ENCODE measurements around the gene SYNE4.

SYNE4 gene

DNA sequence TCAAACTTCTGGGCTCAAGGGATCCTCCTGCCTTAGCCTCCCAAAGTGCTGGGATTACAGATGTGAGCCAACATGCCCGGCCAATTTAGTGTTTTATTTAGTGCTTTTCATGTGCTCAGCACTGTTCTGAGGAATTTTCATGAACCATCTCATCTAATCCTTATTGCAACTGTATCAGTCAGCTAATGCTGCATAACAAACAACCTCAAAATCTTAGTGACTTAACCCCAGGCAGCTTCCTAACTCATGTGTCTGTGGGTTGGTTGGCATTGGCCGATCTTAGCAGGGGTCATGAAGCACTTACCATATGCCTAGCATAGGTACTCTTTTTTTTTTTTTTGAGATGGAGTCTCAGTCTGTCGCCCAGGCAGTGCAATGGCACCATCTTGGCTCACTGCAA is 19.8 kb downstream of the SYNE4 start:
- TF ChIP-seq FOXM1 (IDR thresholded peaks at IDR 0.05; ENCODE audit: borderline replicate concordance, low read depth), result no peak
- no peak for TF ChIP-seq TCF12 (IDR thresholded peaks at IDR 0.05; ENCODE audit: low read depth)

DNA sequence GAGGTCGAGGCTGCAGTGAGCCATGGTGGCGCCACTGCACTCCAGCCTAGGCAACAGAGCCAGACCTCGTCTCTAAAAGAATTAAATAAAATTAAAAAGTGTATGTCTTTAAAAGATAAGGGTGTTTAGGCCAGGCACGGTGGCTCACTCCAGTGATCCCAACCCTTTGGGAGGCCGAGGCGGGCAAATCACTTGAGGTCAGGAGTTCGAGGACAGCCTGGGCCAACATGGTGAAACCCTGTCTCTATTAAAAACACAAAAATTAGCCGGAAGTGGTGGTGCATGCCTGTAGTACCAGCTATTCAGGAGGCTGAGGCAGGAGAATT is 21.1 kb downstream of the SYNE4 start:
- TF ChIP-seq RAD21 (IDR thresholded peaks at IDR 0.05; ENCODE audit: low read depth), result no peak
- TF ChIP-seq FOXM1 (IDR thresholded peaks at IDR 0.05; ENCODE audit: borderline replicate concordance, low read depth), result no peak
- no peak for TF ChIP-seq EGR1 (IDR thresholded peaks at IDR 0.05)
- TF ChIP-seq, protein P1, sequence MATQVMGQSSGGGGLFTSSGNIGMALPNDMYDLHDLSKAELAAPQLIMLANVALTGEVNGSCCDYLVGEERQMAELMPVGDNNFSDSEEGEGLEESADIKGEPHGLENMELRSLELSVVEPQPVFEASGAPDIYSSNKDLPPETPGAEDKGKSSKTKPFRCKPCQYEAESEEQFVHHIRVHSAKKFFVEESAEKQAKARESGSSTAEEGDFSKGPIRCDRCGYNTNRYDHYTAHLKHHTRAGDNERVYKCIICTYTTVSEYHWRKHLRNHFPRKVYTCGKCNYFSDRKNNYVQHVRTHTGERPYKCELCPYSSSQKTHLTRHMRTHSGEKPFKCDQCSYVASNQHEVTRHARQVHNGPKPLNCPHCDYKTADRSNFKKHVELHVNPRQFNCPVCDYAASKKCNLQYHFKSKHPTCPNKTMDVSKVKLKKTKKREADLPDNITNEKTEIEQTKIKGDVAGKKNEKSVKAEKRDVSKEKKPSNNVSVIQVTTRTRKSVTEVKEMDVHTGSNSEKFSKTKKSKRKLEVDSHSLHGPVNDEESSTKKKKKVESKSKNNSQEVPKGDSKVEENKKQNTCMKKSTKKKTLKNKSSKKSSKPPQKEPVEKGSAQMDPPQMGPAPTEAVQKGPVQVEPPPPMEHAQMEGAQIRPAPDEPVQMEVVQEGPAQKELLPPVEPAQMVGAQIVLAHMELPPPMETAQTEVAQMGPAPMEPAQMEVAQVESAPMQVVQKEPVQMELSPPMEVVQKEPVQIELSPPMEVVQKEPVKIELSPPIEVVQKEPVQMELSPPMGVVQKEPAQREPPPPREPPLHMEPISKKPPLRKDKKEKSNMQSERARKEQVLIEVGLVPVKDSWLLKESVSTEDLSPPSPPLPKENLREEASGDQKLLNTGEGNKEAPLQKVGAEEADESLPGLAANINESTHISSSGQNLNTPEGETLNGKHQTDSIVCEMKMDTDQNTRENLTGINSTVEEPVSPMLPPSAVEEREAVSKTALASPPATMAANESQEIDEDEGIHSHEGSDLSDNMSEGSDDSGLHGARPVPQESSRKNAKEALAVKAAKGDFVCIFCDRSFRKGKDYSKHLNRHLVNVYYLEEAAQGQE (IDR thresholded peaks at IDR 0.05; ENCODE audit: low read depth), result no peak

DNA sequence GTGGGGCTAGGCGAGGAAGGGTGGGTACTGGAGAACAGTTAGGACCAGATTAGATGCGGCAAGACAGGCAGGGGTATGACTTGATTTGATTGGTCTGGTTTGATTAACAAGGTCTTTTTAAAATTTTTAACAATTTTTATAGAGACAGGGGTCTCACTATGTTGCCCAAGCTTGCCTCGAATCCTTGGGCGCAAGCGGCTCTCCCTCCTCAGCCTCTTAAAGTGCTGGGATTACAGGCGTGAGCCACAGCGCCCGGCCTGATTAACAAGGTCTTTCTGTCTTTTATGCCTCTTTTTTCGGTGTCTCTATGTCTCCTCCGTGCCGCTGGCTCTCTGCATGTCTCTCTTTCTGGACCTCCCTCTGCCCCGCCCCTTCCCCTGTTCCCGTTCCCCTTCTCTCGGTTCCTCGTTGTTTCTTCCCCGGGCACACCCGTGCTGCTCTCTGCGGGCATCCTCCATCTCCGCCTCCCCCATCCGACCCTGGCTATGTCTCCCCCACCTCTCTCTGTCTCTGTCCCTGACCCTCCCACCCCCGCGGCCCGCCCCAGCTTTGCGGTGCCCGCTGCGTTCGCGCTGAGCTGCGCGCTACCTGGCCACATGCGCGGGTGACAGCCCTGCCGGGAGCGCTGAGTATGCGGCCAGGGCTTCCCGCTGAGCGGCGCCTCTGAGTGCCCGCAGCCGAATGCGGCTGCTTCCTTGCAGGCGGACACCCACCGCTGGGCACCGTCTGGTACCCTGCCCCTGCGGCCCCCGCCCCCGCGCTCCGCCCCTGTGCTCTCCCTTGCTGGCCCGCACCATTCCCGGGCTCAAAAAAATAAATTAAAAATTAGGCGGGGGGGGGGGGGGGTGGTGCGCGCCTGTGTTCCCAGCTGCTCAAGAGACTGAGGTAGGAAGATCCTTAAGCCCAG is 21.7 kb downstream of the SYNE4 start:
- TF ChIP-seq TAF1 (IDR thresholded peaks at IDR 0.05; ENCODE audit: low read depth) (no peak), RAD21 (IDR thresholded peaks at IDR 0.05; ENCODE audit: low read depth) (no peak)

DNA sequence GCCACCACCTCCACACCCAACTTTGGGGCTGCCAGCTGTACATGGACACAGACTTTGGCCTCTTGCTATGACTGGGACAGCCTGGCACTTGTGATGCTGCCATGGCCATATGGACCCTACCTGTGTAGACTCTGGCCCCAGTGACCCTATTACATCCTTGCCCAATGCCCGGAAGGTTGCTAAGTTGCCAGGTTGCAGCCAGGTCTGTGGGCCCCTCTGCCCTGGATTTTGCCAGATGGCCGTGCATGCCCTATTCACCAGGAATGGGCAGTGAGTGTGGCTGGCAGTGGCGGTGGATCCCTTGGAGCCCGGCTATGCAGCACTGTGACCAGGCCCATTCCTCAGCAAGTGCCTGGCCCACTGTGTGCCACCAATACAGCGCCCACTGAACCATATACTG is 22.5 kb downstream of the SYNE4 start:
- TF ChIP-seq YY1 (IDR thresholded peaks at IDR 0.05; ENCODE audit: low read depth) (no peak), ZBTB7A (IDR thresholded peaks at IDR 0.05; ENCODE audit: low read depth) (no peak), EP300 (IDR thresholded peaks at IDR 0.05; ENCODE audit: borderline replicate concordance) (no peak), TCF12 (IDR thresholded peaks at IDR 0.05; ENCODE audit: low read depth) (no peak), CREB1 (IDR thresholded peaks at IDR 0.05; ENCODE audit: low read depth) (no peak), FOXM1 (IDR thresholded peaks at IDR 0.05; ENCODE audit: borderline replicate concordance, low read depth) (no peak), TEAD4 (IDR thresholded peaks at IDR 0.05) (no peak), EGR1 (IDR thresholded peaks at IDR 0.05) (no peak), RAD21 (IDR thresholded peaks at IDR 0.05; ENCODE audit: low read depth) (no peak), TAF1 (IDR thresholded peaks at IDR 0.05; ENCODE audit: low read depth) (no peak), NFIC (IDR thresholded peaks at IDR 0.05) (no peak), CEBPB (IDR thresholded peaks at IDR 0.05) (no peak)
- TF ChIP-seq, protein P2, sequence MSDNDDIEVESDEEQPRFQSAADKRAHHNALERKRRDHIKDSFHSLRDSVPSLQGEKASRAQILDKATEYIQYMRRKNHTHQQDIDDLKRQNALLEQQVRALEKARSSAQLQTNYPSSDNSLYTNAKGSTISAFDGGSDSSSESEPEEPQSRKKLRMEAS (IDR thresholded peaks at IDR 0.05), result no peak
- TF ChIP-seq, protein P1 (IDR thresholded peaks at IDR 0.05; ENCODE audit: low read depth), result no peak
- TF ChIP-seq, protein P3, sequence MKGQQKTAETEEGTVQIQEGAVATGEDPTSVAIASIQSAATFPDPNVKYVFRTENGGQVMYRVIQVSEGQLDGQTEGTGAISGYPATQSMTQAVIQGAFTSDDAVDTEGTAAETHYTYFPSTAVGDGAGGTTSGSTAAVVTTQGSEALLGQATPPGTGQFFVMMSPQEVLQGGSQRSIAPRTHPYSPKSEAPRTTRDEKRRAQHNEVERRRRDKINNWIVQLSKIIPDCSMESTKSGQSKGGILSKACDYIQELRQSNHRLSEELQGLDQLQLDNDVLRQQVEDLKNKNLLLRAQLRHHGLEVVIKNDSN (IDR thresholded peaks at IDR 0.05), result no peak

DNA sequence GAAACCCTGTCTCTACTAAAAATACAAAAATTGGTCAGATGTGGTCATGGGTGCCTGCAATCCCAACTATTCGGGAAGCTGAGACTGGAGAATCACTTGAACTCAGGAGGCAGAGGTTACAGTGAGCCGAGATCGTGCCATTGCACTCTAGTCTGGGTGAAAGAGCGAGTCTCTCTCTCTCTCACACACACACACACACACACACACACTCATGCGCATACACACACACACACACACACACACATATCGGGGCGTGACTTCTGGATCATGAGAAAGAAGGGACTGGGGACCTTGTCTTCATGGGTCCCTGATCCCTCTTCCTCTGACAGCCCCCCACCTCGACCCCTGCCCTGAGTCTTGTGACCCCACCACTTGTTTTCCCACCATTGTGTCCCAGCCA is 25.4 kb downstream of the SYNE4 start:
- TF ChIP-seq, protein P1 (IDR thresholded peaks at IDR 0.05; ENCODE audit: low read depth), result no peak
- TF ChIP-seq, protein P3 (IDR thresholded peaks at IDR 0.05), result no peak
- TF ChIP-seq TEAD4 (IDR thresholded peaks at IDR 0.05) (no peak), RAD21 (IDR thresholded peaks at IDR 0.05; ENCODE audit: low read depth) (no peak), FOXM1 (IDR thresholded peaks at IDR 0.05; ENCODE audit: borderline replicate concordance, low read depth) (no peak), CREB1 (IDR thresholded peaks at IDR 0.05; ENCODE audit: low read depth) (no peak), TAF1 (IDR thresholded peaks at IDR 0.05; ENCODE audit: low read depth) (no peak), YY1 (IDR thresholded peaks at IDR 0.05; ENCODE audit: low read depth) (no peak), NFIC (IDR thresholded peaks at IDR 0.05) (no peak), EGR1 (IDR thresholded peaks at IDR 0.05) (no peak), ZBTB7A (IDR thresholded peaks at IDR 0.05; ENCODE audit: low read depth) (no peak), CEBPB (IDR thresholded peaks at IDR 0.05) (no peak)
- TF ChIP-seq, protein P2 (IDR thresholded peaks at IDR 0.05), result no peak

Data from Ishikawa (cell line).